ENCODE data around the gene CERK.

CERK gene

DNA sequence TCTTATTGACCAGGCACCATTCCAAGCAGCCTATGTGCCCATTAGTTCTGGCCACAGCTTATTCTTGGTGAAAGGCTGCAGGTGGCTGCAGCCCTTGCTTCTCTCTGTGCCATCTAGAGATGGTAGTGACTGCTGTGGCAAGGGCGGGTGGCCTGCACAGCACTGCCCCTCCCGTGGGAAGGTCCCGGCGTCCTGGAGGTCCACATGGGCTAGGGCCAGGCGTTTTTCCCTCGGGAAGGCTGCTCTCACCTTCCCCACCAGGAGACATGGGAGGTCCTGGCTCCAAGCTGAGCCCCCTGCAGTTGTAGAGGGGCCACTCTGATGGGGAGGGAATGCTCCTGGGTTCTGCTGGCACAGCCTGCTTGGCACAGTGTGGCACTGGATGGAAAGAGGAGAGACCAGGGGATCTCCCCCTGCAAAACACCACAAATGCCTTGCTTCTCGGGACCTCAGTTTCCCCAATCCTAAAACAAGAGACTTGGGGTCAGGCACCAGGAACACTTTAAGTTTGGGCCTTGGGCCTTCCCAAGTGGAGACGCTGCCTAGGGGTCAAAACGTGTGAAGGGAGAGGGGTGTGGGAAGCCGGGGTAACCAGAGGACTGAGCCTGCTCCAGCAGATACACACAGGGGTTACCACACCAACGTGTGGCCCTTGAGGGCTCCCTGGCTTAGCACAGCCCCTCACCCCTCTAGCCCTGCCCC is 14.4 kb upstream of the CERK start:
- TF ChIP-seq GABPA (IDR thresholded peaks at IDR 0.05; ENCODE audit: low read depth) (no peak), SPI1 (IDR thresholded peaks at IDR 0.05; ENCODE audit: borderline replicate concordance, low read depth) (no peak), POLR2AphosphoS5 (IDR thresholded peaks at IDR 0.05; ENCODE audit: low read depth) (no peak)
- TF ChIP-seq, protein P1, sequence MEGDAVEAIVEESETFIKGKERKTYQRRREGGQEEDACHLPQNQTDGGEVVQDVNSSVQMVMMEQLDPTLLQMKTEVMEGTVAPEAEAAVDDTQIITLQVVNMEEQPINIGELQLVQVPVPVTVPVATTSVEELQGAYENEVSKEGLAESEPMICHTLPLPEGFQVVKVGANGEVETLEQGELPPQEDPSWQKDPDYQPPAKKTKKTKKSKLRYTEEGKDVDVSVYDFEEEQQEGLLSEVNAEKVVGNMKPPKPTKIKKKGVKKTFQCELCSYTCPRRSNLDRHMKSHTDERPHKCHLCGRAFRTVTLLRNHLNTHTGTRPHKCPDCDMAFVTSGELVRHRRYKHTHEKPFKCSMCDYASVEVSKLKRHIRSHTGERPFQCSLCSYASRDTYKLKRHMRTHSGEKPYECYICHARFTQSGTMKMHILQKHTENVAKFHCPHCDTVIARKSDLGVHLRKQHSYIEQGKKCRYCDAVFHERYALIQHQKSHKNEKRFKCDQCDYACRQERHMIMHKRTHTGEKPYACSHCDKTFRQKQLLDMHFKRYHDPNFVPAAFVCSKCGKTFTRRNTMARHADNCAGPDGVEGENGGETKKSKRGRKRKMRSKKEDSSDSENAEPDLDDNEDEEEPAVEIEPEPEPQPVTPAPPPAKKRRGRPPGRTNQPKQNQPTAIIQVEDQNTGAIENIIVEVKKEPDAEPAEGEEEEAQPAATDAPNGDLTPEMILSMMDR (IDR thresholded peaks at IDR 0.05; ENCODE audit: insufficient read depth, low read length), result no peak
- TF ChIP-seq, protein P2, sequence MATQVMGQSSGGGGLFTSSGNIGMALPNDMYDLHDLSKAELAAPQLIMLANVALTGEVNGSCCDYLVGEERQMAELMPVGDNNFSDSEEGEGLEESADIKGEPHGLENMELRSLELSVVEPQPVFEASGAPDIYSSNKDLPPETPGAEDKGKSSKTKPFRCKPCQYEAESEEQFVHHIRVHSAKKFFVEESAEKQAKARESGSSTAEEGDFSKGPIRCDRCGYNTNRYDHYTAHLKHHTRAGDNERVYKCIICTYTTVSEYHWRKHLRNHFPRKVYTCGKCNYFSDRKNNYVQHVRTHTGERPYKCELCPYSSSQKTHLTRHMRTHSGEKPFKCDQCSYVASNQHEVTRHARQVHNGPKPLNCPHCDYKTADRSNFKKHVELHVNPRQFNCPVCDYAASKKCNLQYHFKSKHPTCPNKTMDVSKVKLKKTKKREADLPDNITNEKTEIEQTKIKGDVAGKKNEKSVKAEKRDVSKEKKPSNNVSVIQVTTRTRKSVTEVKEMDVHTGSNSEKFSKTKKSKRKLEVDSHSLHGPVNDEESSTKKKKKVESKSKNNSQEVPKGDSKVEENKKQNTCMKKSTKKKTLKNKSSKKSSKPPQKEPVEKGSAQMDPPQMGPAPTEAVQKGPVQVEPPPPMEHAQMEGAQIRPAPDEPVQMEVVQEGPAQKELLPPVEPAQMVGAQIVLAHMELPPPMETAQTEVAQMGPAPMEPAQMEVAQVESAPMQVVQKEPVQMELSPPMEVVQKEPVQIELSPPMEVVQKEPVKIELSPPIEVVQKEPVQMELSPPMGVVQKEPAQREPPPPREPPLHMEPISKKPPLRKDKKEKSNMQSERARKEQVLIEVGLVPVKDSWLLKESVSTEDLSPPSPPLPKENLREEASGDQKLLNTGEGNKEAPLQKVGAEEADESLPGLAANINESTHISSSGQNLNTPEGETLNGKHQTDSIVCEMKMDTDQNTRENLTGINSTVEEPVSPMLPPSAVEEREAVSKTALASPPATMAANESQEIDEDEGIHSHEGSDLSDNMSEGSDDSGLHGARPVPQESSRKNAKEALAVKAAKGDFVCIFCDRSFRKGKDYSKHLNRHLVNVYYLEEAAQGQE (IDR thresholded peaks at IDR 0.05; ENCODE audit: insufficient replicate concordance, low read depth), result no peak
- H3K27me3 ChIP-seq (ENCODE audit: insufficient read depth, poor library complexity, severe bottlenecking), result no peaks in the 10 kb centered on the region
- no peak for DNase-seq (ENCODE audit: low read depth in 1 of 2, low spot score in 1 of 2)
- no peak overlapping the region for H3K27ac ChIP-seq (replicated peaks)
- no peak overlapping the region for H3K4me3 ChIP-seq (replicated peaks; ENCODE audit: insufficient read depth, low read length)

DNA sequence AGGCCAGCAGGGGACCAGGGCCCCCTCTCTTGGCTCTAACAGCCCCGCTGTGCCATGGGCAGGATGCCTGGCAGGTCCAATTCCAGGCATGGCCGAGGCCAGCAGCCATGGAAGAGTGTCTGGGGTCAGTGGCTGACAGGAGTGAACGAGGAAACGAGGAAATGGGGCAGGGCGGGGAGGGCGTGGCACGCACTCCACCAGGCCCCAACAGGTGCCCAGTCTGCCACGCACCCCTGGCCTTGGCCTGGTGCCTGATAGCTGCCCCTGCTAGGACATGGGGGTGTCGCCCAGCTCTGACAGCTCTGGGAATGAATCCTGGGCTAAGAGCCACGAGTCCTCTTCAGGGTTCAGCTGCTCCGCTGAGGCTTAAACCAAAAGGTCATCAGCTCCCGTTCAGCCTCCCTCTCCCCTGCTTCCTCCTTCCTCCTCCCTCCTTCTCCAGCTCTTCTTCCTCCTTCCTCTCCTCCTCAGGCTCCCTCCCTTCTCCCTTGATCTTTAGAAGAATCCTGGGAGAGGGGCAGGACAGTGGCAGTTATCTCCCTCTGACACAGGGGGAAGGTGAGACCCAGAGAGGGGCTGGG is 12.9 kb upstream of the CERK start:
- TF ChIP-seq, protein P2 (IDR thresholded peaks at IDR 0.05; ENCODE audit: insufficient replicate concordance, low read depth), result no peak
- no peak for TF ChIP-seq GABPA (IDR thresholded peaks at IDR 0.05; ENCODE audit: low read depth)
- no peak for DNase-seq (ENCODE audit: low read depth in 1 of 2, low spot score in 1 of 2)
- no peaks in the 10 kb centered on the region for H3K27me3 ChIP-seq (ENCODE audit: insufficient read depth, poor library complexity, severe bottlenecking)
- no peak overlapping the region for H3K4me3 ChIP-seq (replicated peaks; ENCODE audit: insufficient read depth, low read length)
- no peak overlapping the region for H3K27ac ChIP-seq (replicated peaks)

DNA sequence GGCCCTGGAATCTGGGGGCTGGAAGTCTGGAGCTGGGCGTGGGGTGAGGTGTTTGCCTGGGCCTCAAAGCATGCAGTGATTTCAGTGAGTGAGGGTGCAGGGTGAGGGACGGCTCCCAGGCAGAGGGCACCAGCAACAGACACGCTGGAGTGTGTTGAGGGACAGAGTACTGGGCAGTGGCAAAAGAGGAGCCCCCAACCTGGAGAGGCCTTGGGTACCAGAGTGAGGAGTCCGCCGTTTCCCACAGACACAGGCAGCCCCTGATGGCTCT is 12.4 kb upstream of the CERK start:
- TF ChIP-seq, protein P2 (IDR thresholded peaks at IDR 0.05; ENCODE audit: insufficient replicate concordance, low read depth), result no peak
- TF ChIP-seq POLR2AphosphoS5 (IDR thresholded peaks at IDR 0.05; ENCODE audit: low read depth) (no peak), SPI1 (IDR thresholded peaks at IDR 0.05; ENCODE audit: borderline replicate concordance, low read depth) (no peak), GABPA (IDR thresholded peaks at IDR 0.05; ENCODE audit: low read depth) (no peak)
- TF ChIP-seq, protein P1 (IDR thresholded peaks at IDR 0.05; ENCODE audit: insufficient read depth, low read length), result no peak
- Histone ChIP-seq H3K27ac (replicated peaks) (no peak overlapping the region), H3K4me3 (replicated peaks; ENCODE audit: insufficient read depth, low read length) (no peak overlapping the region), H3K27me3 (ENCODE audit: insufficient read depth, poor library complexity, severe bottlenecking) (no peaks in the 10 kb centered on the region)
- DNase-seq (ENCODE audit: low read depth in 1 of 2, low spot score in 1 of 2), result no peak

Measured in HL-60 (cell line).